Measurements from ENCODE around the gene FLT3. TPM values are rescaled to one million over a fixed set of nuclear protein-coding genes. Genes with fewer than 3 reads are reported as not detected.

Gene FLT3
- total and polyA plus RNA-seq, 2 of the 13 experiments (the other 11 are each of a cell fraction or from before 2014, with no cell fraction given): not detected

DNA sequence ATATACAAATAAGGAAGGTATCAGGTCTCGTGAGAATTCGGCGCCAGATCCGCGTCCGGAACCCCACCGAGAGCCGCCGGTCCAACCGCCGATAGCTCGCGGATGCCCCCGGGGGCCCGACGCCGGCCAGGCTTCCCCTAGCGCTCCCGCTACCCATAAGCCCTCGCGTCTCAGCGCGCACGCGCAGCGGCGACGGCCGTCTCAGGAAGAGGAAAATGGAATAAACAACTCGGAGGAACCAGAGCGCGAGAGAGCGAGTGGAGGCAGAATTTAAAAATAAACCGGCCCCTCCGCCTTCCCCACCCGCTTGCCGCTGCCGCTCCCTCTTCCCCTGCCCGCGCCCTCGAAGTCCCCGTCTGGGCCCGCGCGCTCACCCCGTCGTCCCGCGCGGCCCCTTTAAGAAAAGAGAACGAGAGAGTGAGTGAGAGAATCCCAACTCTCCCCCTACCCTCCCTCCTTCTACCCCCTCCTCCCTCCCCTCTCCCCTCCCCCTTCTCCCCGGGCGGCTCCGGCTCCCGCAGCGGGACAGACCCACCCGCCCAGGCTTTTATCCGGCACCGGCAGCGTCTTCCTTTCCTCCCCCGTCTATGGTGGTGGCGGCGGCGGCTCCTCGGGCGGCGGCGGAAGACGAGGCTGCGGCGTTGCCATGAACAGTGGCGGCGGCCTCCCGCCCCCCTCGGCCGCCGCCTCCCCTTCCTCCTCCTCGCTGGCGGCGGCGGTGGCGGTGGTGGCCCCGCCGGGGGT lies 37.8 kb upstream of the FLT3 start, which contains the start of gene PAN3 (continued):
- TF ChIP-seq, protein P1, sequence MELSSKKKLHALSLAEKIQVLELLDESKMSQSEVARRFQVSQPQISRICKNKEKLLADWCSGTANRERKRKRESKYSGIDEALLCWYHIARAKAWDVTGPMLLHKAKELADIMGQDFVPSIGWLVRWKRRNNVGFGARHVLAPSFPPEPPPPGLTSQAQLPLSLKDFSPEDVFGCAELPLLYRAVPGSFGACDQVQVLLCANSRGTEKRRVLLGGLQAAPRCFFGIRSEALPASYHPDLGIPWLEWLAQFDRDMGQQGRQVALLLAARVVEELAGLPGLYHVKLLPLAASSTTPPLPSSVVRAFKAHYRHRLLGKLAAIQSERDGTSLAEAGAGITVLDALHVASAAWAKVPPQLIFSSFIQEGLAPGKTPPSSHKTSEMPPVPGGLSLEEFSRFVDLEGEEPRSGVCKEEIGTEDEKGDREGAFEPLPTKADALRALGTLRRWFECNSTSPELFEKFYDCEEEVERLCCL (CRISPR knock-in tag; IDR thresholded peaks at IDR 0.05; ENCODE audit: borderline replicate concordance): no peak
- TF ChIP-seq IRF2 (CRISPR knock-in tag; IDR thresholded peaks at IDR 0.05) (peak; percentile 44; the same call in 1 of the 2 replicates), MXD4 (CRISPR knock-in tag; IDR thresholded peaks at IDR 0.05) (0 out of 2 replicates have a peak, but pooled peaks have one; percentile 13), SAP130 (CRISPR knock-in tag; IDR thresholded peaks at IDR 0.05; ENCODE audit: low read depth) (peak; percentile 32; the same call in 1 of the 2 replicates), RXRB (CRISPR knock-in tag; IDR thresholded peaks at IDR 0.05; ENCODE audit: borderline replicate concordance) (0 out of 2 replicates have a peak, but pooled peaks have one; percentile 13), HNRNPLL (IDR thresholded peaks at IDR 0.05; ENCODE audit: low read depth, low read length, poor library complexity, severe bottlenecking) (peak; percentile 31), HNRNPH1 (optimal IDR thresholded peaks at IDR 0.05; ENCODE audit: low read depth, low read length) (no peak), ZSCAN31 (CRISPR knock-in tag; IDR thresholded peaks at IDR 0.05; ENCODE audit: low read depth) (0 out of 2 replicates have a peak, but pooled peaks have one; percentile 42), HNRNPL (IDR thresholded peaks at IDR 0.05; ENCODE audit: low read depth, low read length) (no peak), REPIN1 (CRISPR knock-in tag; IDR thresholded peaks at IDR 0.05; ENCODE audit: borderline replicate concordance, low read depth) (no peak), POLR2G (IDR thresholded peaks at IDR 0.05; ENCODE audit: low read depth, low read length) (peak; percentile 92), ZNF746 (CRISPR knock-in tag; IDR thresholded peaks at IDR 0.05) (peak; percentile 69), CEBPB (IDR thresholded peaks at IDR 0.05; ENCODE audit: borderline replicate concordance, low read depth, low read length) (no peak)
- TF ChIP-seq, protein P2, sequence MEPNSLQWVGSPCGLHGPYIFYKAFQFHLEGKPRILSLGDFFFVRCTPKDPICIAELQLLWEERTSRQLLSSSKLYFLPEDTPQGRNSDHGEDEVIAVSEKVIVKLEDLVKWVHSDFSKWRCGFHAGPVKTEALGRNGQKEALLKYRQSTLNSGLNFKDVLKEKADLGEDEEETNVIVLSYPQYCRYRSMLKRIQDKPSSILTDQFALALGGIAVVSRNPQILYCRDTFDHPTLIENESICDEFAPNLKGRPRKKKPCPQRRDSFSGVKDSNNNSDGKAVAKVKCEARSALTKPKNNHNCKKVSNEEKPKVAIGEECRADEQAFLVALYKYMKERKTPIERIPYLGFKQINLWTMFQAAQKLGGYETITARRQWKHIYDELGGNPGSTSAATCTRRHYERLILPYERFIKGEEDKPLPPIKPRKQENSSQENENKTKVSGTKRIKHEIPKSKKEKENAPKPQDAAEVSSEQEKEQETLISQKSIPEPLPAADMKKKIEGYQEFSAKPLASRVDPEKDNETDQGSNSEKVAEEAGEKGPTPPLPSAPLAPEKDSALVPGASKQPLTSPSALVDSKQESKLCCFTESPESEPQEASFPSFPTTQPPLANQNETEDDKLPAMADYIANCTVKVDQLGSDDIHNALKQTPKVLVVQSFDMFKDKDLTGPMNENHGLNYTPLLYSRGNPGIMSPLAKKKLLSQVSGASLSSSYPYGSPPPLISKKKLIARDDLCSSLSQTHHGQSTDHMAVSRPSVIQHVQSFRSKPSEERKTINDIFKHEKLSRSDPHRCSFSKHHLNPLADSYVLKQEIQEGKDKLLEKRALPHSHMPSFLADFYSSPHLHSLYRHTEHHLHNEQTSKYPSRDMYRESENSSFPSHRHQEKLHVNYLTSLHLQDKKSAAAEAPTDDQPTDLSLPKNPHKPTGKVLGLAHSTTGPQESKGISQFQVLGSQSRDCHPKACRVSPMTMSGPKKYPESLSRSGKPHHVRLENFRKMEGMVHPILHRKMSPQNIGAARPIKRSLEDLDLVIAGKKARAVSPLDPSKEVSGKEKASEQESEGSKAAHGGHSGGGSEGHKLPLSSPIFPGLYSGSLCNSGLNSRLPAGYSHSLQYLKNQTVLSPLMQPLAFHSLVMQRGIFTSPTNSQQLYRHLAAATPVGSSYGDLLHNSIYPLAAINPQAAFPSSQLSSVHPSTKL (CRISPR knock-in tag; IDR thresholded peaks at IDR 0.05): peak; percentile 46; the same call in 1 of the 2 replicates
- TF ChIP-seq, protein P3, sequence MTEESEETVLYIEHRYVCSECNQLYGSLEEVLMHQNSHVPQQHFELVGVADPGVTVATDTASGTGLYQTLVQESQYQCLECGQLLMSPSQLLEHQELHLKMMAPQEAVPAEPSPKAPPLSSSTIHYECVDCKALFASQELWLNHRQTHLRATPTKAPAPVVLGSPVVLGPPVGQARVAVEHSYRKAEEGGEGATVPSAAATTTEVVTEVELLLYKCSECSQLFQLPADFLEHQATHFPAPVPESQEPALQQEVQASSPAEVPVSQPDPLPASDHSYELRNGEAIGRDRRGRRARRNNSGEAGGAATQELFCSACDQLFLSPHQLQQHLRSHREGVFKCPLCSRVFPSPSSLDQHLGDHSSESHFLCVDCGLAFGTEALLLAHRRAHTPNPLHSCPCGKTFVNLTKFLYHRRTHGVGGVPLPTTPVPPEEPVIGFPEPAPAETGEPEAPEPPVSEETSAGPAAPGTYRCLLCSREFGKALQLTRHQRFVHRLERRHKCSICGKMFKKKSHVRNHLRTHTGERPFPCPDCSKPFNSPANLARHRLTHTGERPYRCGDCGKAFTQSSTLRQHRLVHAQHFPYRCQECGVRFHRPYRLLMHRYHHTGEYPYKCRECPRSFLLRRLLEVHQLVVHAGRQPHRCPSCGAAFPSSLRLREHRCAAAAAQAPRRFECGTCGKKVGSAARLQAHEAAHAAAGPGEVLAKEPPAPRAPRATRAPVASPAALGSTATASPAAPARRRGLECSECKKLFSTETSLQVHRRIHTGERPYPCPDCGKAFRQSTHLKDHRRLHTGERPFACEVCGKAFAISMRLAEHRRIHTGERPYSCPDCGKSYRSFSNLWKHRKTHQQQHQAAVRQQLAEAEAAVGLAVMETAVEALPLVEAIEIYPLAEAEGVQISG (CRISPR knock-in tag; IDR thresholded peaks at IDR 0.05): peak; percentile 66
- TF ChIP-seq, protein P4, sequence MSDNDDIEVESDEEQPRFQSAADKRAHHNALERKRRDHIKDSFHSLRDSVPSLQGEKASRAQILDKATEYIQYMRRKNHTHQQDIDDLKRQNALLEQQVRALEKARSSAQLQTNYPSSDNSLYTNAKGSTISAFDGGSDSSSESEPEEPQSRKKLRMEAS (IDR thresholded peaks at IDR 0.05): peak; percentile 73
- TF ChIP-seq, protein P5, sequence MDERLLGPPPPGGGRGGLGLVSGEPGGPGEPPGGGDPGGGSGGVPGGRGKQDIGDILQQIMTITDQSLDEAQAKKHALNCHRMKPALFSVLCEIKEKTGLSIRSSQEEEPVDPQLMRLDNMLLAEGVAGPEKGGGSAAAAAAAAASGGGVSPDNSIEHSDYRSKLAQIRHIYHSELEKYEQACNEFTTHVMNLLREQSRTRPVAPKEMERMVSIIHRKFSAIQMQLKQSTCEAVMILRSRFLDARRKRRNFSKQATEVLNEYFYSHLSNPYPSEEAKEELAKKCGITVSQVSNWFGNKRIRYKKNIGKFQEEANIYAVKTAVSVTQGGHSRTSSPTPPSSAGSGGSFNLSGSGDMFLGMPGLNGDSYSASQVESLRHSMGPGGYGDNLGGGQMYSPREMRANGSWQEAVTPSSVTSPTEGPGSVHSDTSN (CRISPR knock-in tag; IDR thresholded peaks at IDR 0.05): no peak
- TF ChIP-seq, protein P6, sequence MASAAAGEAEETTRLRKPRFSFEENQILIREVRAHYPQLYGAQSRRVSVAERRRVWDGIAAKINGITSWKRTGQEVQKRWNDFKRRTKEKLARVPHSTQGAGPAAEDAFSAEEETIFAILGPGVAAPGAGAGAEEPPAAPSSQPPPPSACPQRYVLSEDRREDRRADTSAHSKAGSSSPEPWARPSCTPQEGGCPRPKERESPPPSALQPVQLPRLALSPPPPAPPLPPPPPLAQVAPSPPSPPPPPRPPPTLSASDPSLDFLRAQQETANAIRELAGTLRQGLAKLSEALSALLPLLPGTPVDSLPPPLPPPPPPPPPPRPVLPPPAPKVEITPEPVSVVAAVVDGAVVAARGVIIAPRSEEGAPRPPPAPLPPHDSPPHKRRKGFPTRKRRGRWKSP (CRISPR knock-in tag; IDR thresholded peaks at IDR 0.05): 0 out of 2 replicates have a peak, but pooled peaks have one; percentile 25
